GM12873 (cell line): ENCODE results near the gene MCCC1.

Experiments used
- CTCF ChIP-seq: IDR thresholded peaks from 2 replicates; pipeline ENCODE4 v1.5.1; 2012; ENCODE audit warnings: low read depth, mild to moderate bottlenecking, moderate library complexity, low read length, control low read depth; ENCODE audit not compliant: insufficient read depth; ENCODE audit errors: missing control alignments

Gene MCCC1

GRCh38 chr3:183033746-183034145 lies 65.5 kb downstream of the MCCC1 start:
- TF ChIP-seq CTCF, result no peak

GRCh38 chr3:183032880-183033555 lies 66.3 kb downstream of the MCCC1 start:
- no peak for TF ChIP-seq CTCF

GRCh38 chr3:183031826-183032225 lies 67.5 kb downstream of the MCCC1 start:
- TF ChIP-seq CTCF, result no peak

GRCh38 chr3:183028416-183028815 lies 70.9 kb downstream of the MCCC1 start:
- TF ChIP-seq CTCF, result no peak

GRCh38 chr3:183027276-183027675 lies 72.0 kb downstream of the MCCC1 start:
- TF ChIP-seq CTCF, result no peak

- TF ChIP-seq CTCF, result no peak
Observed at GRCh38 chr3:183022936-183023516, 76.3 kb downstream of the MCCC1 start.

GRCh38 chr3:183018421-183019192 lies 80.7 kb downstream of the MCCC1 start:
- no peak for TF ChIP-seq CTCF
